Measurements from ENCODE around the gene NKAP.
"Not testable (repeated sequence)": the region's sequence is repeated elsewhere in the genome, so short reads cannot be mapped to it uniquely, and the experiment has no call there.

NKAP gene

DNA sequence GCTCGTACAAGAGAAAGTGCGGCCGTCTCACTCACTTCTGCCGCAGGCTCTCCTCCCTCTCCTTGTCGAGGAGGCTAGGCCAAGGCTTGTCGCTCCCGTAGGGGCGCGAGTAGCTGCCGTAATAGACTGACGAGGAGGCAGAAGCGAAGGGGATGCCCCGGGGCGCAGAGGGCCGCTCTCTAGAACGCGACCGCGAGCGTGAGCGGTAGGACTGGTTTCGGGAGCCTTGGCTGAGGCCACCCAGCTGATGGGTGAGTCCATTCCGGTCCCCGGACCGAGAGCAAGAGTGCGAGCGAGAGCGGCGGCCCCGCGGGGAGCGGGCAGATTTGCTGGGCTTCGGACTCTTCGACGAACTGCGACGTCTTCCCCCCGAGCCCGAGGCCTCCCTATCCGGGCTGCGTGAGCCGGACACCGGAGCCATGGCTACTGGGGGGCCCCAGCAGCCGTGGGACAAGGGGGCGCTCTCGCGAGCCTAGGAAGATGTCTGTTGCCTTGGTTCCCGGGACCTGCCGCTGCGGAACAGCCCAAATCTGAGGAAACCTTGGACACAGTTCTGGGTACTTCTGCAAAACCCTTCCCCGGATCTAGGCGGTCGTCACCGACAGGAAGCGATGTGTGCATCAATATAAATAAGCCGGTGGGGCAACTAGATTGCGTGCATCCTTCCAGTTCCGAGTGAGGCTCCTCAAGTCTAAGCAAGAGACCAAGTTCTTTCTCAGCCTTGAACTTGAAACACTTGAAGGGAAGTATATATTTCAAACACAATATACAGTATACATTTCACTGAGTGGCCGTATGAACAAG is at the start of gene NKAP:
TSS of gene NKAP (minus strand) at position 567 of the 804 bp plus-strand sequence. CDS start at position 421, 146 bp downstream.
- DNase-seq (ENCODE audit: low read depth) = peak; percentile 52

DNA sequence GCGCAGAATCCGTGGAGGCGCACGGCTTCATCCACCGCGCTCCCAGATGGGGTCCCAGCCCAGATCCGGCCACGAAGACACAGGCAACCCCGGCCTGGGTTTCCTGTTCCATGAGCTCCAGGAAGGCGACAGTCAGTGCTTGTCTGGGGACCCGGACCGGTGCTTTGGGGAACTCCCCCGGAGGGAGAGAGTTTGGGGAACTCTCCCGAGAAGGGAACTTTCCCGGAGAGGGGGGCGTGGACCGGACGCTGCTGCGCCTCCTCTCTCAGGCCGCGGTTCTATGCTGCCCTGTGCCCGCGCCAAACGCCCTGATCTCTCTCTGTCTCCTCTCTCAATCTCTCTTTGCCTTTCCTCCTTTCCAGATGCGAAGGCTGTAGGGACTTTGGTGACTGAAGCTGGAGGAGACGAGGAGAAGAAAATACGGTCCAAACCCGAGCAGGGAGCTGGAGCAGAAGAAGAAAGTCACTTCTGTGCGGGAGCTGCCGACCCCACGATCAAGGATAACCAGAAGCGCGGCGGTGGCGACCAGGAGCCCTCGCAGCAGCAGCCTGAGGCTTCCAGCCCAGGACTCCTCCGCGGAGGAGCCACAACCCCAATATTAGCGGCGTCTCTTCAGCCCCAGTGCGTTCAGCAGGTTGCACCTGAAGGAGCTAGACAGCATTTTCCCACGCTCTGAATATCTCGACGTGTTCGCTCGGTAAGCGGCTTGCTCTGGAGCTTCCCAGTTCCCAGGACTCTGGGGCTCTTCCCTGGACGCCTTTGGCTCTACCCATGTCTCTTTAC is 47.6 kb upstream of the NKAP start:
- DNase-seq (ENCODE audit: low read depth) = no peak

DNA sequence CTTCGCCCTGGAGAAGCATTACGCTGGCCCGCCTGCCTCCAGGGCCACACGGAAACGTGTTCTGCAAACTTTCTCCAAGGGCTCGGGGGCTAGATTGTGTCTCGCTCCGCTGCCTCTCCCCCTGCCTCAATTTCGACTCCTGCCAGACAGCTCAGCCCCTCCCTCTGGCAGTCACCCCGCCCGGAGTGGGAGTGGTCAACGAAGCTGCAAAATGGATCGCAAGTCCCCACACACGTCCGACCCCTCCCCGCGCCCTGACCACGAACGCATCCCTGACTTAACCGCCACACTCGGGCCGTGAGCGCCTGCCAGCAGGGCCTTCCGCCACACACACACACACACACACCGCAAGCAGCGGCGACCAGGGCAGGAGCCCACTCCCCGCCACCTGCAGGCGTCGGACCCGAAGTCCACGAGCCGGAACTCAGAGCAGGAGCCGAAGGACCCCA is 47.0 kb upstream of the NKAP start:
- no peak for DNase-seq (ENCODE audit: low read depth)

DNA sequence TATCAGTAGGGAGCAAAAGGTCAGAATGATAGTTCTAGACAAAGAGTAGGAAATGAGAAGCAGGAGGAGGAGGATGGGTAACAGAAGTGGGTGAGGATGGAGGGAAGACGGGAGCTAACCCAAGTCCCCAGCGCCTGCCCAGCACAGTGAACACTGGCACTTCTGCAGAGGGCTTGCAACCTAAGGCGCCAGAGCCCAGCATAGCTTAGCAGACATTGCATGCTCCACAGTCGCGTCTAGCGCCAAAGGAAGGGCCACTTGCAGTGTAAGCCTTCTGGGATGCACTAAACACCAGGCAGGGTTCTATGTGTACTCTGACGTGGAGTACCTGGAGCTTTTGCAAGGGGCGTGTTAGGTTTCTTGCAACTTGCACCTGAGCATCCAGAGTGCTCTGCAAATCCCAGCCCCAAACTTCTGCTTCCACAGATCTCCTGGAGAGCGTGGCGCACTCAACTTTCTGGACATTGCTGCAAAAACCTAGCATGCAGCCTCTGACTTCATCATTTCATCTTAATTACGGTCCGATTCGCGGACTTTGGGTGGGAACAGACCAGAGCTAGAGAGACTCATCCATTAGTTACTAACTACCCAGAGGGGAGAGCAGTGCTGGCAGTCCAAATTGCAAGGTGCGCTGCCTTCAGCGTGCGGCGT is 46.5 kb upstream of the NKAP start:
- no peak for DNase-seq (ENCODE audit: low read depth)

DNA sequence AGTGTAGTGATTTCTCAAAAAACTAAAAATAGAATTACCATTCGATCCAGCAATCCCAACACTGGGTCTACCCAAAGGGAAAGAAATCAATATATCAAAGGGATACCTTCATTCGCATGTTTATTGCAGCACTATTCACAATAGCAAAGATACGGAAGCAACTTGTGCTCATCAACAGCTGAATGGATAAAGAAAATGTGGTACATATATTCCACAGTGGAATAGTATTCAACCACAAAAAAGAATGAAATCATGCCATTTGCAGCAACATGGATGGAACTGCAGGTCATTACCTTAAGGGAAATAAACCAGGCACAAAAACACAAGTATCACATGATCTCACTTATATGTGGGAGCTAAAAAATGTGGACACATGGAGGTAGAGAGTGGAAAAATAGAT is 42.7 kb upstream of the NKAP start:
- DNase-seq (ENCODE audit: low read depth) = no peak

DNA sequence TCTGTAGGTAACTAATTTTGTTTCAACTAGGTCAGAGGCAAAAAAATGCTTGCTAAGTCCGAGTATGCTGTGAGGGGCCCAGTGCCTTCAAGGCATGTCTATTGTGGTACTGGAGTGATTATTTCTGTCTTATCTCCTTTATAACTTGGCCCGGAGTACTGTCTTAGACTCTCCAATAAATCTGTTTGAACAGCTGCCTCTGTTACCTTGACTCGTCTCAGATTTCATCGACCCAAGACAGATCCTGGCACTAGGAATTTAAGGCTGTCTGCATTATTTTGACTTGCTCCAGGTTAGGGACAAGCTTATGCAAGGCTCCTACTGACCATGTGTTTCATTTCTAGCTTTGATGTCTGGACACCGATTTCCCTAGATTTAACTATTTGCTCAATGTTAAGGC is 41.1 kb upstream of the NKAP start:
- DNase-seq (ENCODE audit: low read depth) = no peak

DNA sequence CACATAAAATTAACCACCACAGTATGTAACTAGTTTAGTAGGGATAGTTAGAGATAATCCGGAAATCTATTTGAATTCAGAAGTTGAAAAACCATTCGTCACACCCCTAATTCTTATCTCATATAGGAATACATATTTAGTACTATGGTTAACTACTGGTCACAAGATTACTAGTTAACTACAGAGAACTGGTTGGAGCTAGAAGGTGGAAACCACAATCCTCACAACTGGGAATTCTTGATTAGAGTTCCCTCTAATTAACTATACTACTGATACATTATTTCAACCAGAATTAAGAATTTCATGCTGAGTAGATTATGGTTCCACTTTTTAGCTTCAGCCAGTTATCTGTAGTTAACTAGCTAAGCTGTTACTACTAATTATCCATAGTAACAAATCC is 39.9 kb upstream of the NKAP start:
- DNase-seq (ENCODE audit: low read depth) = no peak

DNA sequence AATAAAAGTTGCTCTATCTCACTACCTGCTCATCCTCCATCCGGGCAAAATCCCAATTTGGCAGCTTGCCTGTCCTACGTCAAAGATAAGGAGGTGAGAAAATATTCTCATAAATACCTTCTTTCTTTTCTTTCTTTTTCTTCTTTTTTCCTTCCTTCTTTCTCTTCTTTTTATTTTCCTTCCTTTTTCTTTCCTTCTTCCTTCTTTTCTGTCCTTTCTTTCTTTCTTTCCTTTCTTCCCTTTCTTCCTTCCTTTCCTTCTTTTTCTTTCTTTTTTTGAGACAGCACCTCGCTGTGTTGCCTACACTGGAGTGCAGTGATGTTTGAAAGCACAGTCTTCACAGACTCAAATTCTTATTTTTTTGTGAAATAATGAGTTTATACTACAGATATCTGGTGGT is 38.6 kb upstream of the NKAP start:
- DNase-seq (ENCODE audit: low read depth) = no peak

DNA sequence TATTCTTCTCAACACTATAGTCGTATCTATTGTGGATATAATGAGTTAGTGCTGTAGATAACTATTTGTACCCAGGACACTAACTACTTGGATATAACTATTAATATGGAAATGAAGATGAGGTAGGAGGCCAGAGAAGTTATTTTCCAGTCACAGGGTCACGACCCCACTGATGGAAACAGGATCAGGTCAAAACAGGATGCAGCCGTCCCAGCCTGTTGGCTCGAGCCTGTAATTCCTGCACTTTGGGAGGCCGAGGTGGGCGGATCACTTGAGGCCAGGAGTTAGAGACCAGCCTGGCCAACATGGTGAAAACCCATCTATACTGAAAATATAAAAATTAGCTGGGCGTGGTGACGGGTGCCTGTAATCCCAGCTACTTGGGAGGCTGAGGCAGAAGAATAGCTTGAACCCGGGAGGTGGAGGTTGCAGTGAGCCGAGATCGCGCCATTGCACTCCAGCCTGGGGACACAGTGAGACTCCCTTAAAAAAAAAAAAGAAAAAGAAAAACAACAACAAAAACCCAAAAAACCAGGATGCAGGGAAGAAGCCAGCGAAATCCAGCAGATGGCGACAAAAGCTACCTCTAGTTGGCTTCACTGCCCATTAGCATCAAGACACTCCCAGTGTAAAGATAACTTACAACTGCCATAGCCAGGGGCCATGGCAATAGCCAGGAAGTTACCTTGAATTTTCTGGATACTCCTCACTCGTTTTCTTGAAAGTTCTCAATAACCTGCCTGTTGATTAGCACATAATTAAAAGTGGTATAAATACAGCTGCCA is 37.9 kb upstream of the NKAP start:
- no peak for DNase-seq (ENCODE audit: low read depth)

DNA sequence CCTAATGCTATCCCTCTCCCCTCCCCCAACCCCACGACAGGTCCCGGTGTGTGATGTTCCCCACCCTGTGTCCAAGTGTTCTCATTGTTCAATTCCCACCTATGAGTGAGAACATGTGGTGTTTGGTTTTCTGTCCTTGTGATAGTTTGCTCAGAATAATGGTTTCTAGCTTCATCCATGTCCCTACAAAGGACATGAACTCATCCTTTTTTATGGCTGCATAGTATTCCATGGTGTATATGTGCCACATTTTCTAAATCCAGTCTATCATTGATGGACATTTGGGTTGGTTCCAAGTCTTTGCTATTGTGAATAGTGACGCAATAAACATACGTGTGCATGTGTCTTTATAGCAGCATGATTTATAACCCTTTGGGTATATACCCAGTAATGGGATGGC is 33.6 kb upstream of the NKAP start:
- not testable (repeated sequence) for DNase-seq (ENCODE audit: low read depth)

DNA sequence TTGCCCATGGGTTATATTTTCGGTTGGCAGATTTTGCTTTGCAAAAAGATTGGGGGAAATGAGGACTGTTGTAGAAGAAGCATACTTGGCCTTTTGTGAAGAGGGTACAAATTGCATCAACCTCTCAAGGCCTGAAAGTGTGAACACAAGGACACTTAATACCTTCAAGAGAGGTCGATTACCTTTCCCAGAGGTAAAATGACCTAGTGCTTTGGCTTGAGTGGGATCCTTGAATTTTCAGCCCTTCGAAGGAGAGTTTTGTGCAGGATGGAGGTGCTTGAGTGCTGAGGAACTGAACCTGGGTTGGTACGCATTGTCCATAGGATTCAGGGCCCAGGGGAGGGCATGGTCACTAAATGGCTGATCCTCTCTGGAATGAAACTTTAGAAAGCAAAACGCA is 27.6 kb upstream of the NKAP start:
- DNase-seq (ENCODE audit: low read depth) = no peak

DNA sequence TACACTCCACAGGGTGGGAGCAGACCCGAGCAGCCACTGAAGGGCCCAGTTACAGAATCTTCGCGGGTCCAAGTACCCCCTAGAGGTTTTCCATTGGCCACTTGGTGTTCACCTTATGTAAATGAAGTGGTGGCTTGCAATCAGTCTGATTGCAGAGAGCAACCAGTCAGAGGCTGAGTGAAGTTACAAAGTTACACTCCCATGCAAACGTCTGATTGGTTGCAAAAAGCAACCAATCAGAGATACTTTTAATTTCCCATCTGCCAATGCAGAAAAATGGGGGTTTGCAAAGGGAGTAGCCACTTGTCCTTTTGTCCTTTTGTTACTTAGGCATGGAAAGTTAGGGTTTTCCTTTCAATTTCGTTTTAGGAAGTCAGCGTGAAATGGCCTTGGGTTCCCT is 27.0 kb upstream of the NKAP start:
- DNase-seq (ENCODE audit: low read depth) = no peak

DNA sequence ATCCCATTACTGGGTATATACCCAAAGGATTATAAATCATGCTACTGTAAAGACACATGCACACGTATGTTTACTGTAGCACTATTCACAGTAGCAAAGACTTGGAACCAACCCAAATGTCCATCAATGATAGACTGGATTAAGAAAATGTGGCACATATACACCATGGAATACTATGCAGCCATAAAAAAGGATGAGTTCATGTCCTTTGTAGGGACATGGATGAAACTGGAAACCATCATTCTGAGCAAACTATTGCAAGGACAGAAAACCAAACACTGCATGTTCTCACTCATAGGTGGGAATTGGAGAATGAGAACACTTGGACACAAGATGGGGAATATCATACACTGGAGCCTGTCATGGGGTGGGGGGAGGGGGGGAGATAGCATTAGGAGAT is 23.3 kb upstream of the NKAP start:
- not testable (repeated sequence) for DNase-seq (ENCODE audit: low read depth)

DNA sequence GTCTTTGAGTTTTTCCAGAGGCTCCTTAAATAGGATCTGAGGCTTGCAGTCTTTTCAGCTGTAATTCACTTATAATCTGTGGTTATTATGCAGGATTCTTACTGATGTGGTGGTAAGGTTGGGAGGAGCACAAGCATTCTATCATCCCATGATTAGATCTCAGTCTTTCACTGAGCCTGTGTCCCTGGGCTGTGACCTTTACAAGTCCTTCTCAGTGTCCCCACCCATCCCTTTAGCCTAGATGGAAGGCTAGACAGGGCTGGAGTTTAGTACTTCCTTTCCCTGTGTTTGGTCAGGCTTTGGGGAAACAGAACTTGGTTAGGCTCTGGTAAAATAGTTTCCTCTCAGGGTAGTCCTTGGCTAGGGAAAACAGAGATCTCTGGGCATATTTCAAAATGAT is 17.1 kb upstream of the NKAP start:
- DNase-seq (ENCODE audit: low read depth) = no peak

DNA sequence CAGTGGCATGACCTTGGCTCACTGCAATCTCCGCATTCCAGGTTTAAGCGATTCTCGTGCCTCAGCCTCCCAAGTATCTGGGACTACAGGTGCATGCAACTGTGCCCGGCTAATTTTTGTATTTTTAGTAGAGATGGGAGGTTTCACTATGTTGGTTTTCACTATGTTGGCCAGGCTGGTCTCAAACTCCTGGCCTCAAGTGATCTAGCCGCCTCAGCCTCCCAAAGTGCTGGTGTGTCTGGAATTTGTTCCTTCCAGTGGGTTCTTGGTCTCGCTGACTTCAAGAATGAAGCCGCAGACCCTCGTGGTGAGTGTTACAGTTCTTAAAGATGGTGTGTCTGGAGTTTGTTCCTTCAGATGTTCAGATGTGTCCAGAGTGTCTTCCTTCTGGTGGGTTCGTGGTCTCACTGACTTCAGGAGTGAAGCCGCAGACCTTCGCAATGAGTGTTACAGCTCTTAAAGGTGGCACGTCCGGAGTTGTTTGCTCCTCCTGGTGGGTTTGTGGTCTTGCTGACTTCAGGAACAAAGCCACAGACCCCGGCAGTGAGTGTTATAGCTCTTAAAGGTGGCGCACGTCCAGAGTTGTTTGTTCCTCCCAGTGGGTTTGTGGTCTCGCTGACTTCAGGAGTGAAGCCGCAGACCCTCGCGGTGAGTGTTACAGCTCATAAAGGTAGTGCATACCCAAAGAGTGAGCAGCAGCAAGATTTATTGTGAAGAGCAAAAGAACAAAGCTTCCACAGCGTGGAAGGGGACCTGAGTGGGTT is 12.4 kb upstream of the NKAP start:
- not testable (repeated sequence) for DNase-seq (ENCODE audit: low read depth)

DNA sequence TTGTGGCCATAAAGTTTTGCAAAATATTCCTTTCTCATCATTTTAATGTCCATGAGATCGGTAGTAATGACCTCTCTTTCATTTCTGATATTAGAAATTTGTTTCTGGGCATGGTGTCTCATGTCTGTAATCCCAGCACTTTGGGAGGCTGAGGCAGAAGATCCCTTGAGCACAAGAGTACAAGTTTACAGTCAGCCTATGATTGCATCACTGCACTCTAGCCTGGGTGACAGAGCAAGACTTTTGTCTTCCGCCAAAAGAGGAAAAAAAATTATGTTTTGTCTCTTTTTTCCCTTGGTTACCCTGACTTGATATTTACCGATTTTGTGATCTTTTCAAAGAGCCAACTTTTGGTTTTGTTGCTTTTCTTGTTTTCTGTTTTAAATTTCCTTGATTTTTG is 10.8 kb upstream of the NKAP start:
- DNase-seq (ENCODE audit: low read depth) = no peak

DNA sequence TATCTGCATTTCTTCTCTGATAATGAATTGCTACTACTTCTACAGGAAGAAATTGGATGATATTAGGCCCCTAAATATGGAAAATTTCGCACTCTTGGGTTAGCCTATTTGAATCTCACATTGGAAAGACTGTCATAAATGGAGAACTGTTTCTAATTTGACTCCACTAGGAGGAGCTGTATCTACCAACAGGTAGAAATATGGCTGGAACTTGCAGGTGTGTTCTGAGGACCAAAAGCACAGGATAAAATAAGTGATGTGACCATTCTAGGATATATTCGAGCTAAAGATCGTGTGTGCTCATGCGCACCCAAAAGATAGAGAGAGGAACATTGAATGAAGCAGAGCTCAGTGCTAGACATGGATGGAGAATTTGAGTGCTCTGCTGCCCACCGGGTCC is 4.8 kb upstream of the NKAP start:
- no peak for DNase-seq (ENCODE audit: low read depth)

DNA sequence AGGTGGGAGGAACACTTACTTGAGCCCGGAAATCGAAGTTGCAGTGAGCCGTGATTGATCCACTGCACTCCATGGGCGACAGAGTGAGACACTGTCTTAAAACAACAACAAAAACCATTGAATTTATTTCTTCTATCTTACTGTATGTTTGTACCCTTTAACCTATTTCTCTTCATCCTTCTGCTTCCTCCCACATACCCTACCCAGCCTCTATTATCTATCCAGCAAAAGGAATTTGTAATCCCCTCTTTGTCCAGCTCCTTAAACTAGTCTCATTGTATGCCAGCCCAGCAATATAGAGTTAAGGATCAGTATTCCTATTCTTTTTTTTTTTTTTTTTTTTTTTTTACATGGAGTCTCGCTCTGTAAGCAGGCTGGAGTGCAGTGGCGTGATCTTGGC is 1.9 kb upstream of the NKAP start:
- DNase-seq (ENCODE audit: low read depth) = no peak

DNA sequence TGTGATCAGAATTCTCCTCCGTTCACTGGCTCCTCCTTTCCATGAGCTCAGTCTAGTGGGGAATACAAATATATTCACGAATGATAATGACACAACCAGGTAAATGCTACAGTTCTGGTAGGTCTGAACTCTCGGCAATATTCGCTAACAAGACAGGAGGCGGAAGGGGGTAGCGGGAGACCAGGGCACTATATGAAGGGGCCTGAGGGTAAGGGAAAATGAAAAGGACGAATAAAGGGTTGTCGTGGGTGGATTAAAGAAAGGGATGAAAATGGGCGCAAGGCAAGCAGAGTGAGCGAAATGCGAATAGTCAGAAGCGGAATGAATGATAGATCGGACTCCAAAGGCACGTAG is 743 bp downstream of the NKAP start:
- DNase-seq (ENCODE audit: low read depth) = no peak

DNA sequence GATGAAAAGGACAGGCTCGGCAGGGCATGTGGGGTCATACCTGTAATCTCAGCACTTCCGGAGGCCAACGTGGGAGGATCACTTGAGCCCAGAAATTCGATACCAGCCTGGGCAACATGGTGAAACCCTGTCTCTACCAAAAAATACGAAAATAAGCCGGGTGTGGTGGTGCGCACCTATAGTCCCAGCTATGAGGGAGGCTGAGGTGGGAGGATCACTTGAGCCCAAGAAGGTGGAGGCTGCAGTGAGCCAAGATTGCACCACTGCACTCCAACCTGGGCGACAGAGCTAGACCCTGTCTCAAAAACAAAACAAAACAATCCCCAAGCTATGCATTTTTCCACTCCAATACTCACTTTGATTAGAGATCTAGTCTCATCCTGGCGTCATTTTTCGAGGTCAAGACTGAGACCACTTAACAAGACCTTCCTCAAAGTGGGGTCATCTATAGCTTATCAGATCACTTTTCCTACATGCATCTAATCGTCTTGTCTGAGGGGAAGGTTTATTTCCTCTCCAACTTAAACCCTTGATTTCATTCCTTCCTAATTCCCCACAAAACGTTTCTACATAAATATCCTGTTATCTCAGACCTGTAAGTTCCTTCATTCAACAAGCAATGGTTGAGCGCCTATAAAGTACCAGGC is 1.3 kb downstream of the NKAP start:
- no peak for DNase-seq (ENCODE audit: low read depth)

DNA sequence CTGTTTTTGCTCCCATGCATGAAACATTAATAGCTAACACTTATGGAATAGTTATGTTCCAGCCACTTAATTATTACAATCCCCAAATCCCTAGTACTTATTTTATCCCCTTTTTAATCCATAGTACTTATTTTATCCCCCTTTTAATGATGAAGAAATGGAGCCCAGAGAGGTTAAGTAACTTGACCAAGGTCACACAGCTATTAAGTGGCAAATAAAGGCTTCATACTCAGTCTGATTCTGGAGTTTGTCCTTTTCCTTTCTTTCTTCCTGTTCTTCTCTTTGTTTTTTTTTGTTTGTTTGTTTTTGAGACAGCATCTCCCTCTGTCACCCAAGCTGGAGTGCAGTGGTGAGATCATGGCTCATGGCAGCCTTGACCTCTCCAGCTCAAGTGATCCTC is 2.2 kb downstream of the NKAP start:
- DNase-seq (ENCODE audit: low read depth) = no peak
